HG03159 (cell line): ENCODE measurements around the gene MPC2.
A peak's percentile ranks its signal among the peaks of the same experiment; 100 is the strongest.
"Not testable (repeated sequence)": the region's sequence is repeated elsewhere in the genome, so short reads cannot be mapped to it uniquely, and the experiment has no call there.

Experiments used
- ATAC-seq: cut with Tn5 transposase; IDR thresholded peaks from one replicate; pipeline ENCODE4 v1.9.1; 2021; ENCODE audit warnings: mild to moderate bottlenecking, moderate library complexity; ENCODE audit not compliant: unreplicated experiment

MPC2 gene

GRCh38 chr1:167909691-167910180 is 27.1 kb downstream of the MPC2 start:
- peak; percentile 46 for ATAC-seq

- ATAC-seq, result no peak
Measured at GRCh38 chr1:167905671-167906070, 31.2 kb downstream of the MPC2 start.

- no peak for ATAC-seq
Measured at GRCh38 chr1:167905182-167905581, 31.7 kb downstream of the MPC2 start.

GRCh38 chr1:167904652-167905130 is 32.2 kb downstream of the MPC2 start:
- ATAC-seq, result no peak

GRCh38 chr1:167900907-167901306 is 36.0 kb downstream of the MPC2 start:
- no peak for ATAC-seq

GRCh38 chr1:167899253-167899681 is 37.6 kb downstream of the MPC2 start:
- peak; percentile 83 for ATAC-seq

- ATAC-seq, result no peak
Measured at GRCh38 chr1:167898578-167899222, 38.2 kb downstream of the MPC2 start.

GRCh38 chr1:167893798-167894197 is 43.1 kb downstream of the MPC2 start:
- no peak for ATAC-seq

GRCh38 chr1:167890400-167890799 is 46.5 kb downstream of the MPC2 start:
- no peak for ATAC-seq

GRCh38 chr1:167887187-167887586 is 49.7 kb downstream of the MPC2 start:
- ATAC-seq, result not testable (repeated sequence)

GRCh38 chr1:167882376-167882775 is 54.5 kb downstream of the MPC2 start:
- ATAC-seq, result no peak

- ATAC-seq, result no peak
Measured at GRCh38 chr1:167881786-167882185, 55.1 kb downstream of the MPC2 start.

- no peak for ATAC-seq
Measured at GRCh38 chr1:167881069-167881468, 55.8 kb downstream of the MPC2 start.

GRCh38 chr1:167880580-167881021 is 56.3 kb downstream of the MPC2 start:
- no peak for ATAC-seq

GRCh38 chr1:167879508-167879907 is 57.4 kb downstream of the MPC2 start:
- ATAC-seq, result no peak

- no peak for ATAC-seq
Measured at GRCh38 chr1:167878372-167879160, 58.3 kb downstream of the MPC2 start.

GRCh38 chr1:167876597-167877175 is 60.2 kb downstream of the MPC2 start:
- no peak for ATAC-seq

- no peak for ATAC-seq
Measured at GRCh38 chr1:167871331-167871730, 65.5 kb downstream of the MPC2 start.

GRCh38 chr1:167869157-167870001 is 67.5 kb downstream of the MPC2 start:
- ATAC-seq, result not testable (repeated sequence)

GRCh38 chr1:167866739-167867414 is 70.0 kb downstream of the MPC2 start:
- ATAC-seq, result not testable (repeated sequence)
